ENCODE measurements around the gene NRK. TPM values are rescaled to one million over a fixed set of nuclear protein-coding genes. Genes with fewer than 3 reads are reported as not detected.
"Not testable (repeated sequence)": the region's sequence is repeated elsewhere in the genome, so short reads cannot be mapped to it uniquely, and the experiment has no call there.

The NRK gene
- total RNA-seq, 1 donor from 2014 or later = 19.3 TPM

GRCh38 chrX:105820247-105820646 is 2.1 kb upstream of the NRK start:
- TF ChIP-seq CTCF (conservative IDR thresholded peaks at IDR 0.05; ENCODE audit: low read depth, low read length) = no peak
- DNase-seq (ENCODE audit: low read depth) = no peak
- H3K4me3 ChIP-seq (ENCODE audit: low read depth, low read length) = no peak overlapping the region

GRCh38 chrX:105821471-105822121 is 743 bp upstream of the NRK start:
- no peak for TF ChIP-seq CTCF (conservative IDR thresholded peaks at IDR 0.05; ENCODE audit: low read depth, low read length)
- DNase-seq (ENCODE audit: low read depth) = no peak
- H3K4me3 ChIP-seq (ENCODE audit: low read depth, low read length) = peak overlapping the region; percentile 55

- H3K4me3 ChIP-seq (ENCODE audit: low read depth, low read length) = peak overlapping the region; percentile 55
Observed at GRCh38 chrX:105823092-105823455, 735 bp downstream of the NRK start.

GRCh38 chrX:105829011-105829410 is 6.7 kb downstream of the NRK start:
- no peak for DNase-seq (ENCODE audit: low read depth)
- H3K4me3 ChIP-seq (ENCODE audit: low read depth, low read length) = no peak overlapping the region
- TF ChIP-seq CTCF (conservative IDR thresholded peaks at IDR 0.05; ENCODE audit: low read depth, low read length) = no peak

More at GRCh38 chrX:105823092-105823455, 735 bp downstream of the NRK start:
- TF ChIP-seq CTCF (conservative IDR thresholded peaks at IDR 0.05; ENCODE audit: low read depth, low read length) = no peak
- no peak for DNase-seq (ENCODE audit: low read depth)

- TF ChIP-seq CTCF (conservative IDR thresholded peaks at IDR 0.05; ENCODE audit: low read depth, low read length) = no peak
- no peak overlapping the region for H3K4me3 ChIP-seq (ENCODE audit: low read depth, low read length)
- DNase-seq (ENCODE audit: low read depth) = peak; percentile 56
Observed at GRCh38 chrX:105837232-105837631, 14.9 kb downstream of the NRK start.

GRCh38 chrX:105845631-105846030 is 23.3 kb downstream of the NRK start:
- H3K4me3 ChIP-seq (ENCODE audit: low read depth, low read length) = no peak overlapping the region
- TF ChIP-seq CTCF (conservative IDR thresholded peaks at IDR 0.05; ENCODE audit: low read depth, low read length) = no peak
- DNase-seq (ENCODE audit: low read depth) = no peak

GRCh38 chrX:105850100-105850499 is 27.8 kb downstream of the NRK start:
- DNase-seq (ENCODE audit: low read depth); H3K4me3 ChIP-seq (ENCODE audit: low read depth, low read length): not testable (repeated sequence)

All from epithelial cell of proximal tubule (primary cell).